Measurements from ENCODE around the gene DHRS3. TPM values are rescaled to one million over a fixed set of nuclear protein-coding genes. Genes with fewer than 3 reads are reported as not detected.

Gene DHRS3
- total and polyA plus RNA-seq, 2 of the 13 experiments (the other 11 are each of a cell fraction or from before 2014, with no cell fraction given): 48.5 to 90.5 TPM

DNA sequence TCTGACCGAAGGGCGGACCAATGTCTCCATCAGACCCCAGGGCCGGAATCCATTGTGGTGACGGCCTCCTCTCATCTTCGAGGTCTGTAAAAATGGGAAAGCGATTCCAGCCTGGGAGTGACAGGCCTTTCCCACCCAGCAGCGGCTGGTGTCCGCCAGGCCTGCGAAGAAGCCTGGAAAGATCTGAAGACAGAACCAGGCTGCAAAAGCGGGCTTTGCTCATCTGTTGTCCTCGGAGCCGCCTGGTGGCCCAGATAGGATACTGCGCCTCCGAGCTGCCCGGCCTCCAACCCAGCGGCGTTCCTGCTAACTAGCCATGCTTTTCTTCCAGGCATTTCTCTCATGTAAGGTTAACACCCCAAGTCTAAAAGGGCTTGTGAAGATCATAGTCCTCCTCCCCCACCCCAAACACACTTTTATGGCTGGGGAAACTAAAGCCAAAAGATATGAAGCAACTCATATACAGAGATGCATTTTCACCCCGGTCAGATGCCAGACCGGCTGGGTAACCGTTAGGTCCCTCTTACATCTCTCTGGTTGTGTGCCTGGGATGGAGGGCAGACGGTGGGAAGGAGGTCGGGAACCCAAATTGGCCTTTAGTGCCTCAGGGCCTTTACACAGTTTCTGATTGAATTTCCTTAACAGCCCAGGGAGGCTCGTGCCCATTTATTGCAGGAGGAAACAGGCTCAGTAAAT is 1.9 kb upstream of the DHRS3 start (continued):
- TF ChIP-seq ZBTB3 (CRISPR knock-in tag; IDR thresholded peaks at IDR 0.05; ENCODE audit: borderline replicate concordance, low read depth) (no peak), MBNL3 (CRISPR knock-in tag; conservative IDR thresholded peaks at IDR 0.05) (no peak), ZNF547 (CRISPR knock-in tag; IDR thresholded peaks at IDR 0.05) (no peak), STAG1 (CRISPR knock-in tag; IDR thresholded peaks at IDR 0.05) (peak; percentile 97), ZNF543 (CRISPR knock-in tag; IDR thresholded peaks at IDR 0.05) (peak; percentile 38; the same call in 1 of the 2 replicates), MIER3 (CRISPR knock-in tag; IDR thresholded peaks at IDR 0.05; ENCODE audit: borderline replicate concordance) (no peak), ZNF296 (CRISPR knock-in tag; conservative IDR thresholded peaks at IDR 0.05) (no peak), ZZZ3 (CRISPR knock-in tag; IDR thresholded peaks at IDR 0.05; ENCODE audit: borderline replicate concordance) (0 out of 2 replicates have a peak, but pooled peaks have one; percentile 45), ZNF781 (CRISPR knock-in tag; IDR thresholded peaks at IDR 0.05; ENCODE audit: borderline replicate concordance, not compliant biosample characterization) (no peak), ZNF138 (CRISPR knock-in tag; IDR thresholded peaks at IDR 0.05; ENCODE audit: low read depth) (no peak), BHLHE40 (IDR thresholded peaks at IDR 0.05; ENCODE audit: low read length) (no peak), SIX1 (CRISPR knock-in tag; IDR thresholded peaks at IDR 0.05; ENCODE audit: borderline replicate concordance) (no peak), FIP1L1 (IDR thresholded peaks at IDR 0.05; ENCODE audit: borderline replicate concordance, insufficient read depth, low read depth, low read length) (no peak), CHCHD3 (CRISPR knock-in tag; IDR thresholded peaks at IDR 0.05) (no peak), ZNF839 (CRISPR knock-in tag; IDR thresholded peaks at IDR 0.05; ENCODE audit: borderline replicate concordance) (no peak)
- TF ChIP-seq, protein P1, sequence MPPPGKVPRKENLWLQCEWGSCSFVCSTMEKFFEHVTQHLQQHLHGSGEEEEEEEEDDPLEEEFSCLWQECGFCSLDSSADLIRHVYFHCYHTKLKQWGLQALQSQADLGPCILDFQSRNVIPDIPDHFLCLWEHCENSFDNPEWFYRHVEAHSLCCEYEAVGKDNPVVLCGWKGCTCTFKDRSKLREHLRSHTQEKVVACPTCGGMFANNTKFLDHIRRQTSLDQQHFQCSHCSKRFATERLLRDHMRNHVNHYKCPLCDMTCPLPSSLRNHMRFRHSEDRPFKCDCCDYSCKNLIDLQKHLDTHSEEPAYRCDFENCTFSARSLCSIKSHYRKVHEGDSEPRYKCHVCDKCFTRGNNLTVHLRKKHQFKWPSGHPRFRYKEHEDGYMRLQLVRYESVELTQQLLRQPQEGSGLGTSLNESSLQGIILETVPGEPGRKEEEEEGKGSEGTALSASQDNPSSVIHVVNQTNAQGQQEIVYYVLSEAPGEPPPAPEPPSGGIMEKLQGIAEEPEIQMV (CRISPR knock-in tag; IDR thresholded peaks at IDR 0.05; ENCODE audit: low read depth): peak; percentile 65; the same call in 1 of the 2 replicates
- TF ChIP-seq, protein P2, sequence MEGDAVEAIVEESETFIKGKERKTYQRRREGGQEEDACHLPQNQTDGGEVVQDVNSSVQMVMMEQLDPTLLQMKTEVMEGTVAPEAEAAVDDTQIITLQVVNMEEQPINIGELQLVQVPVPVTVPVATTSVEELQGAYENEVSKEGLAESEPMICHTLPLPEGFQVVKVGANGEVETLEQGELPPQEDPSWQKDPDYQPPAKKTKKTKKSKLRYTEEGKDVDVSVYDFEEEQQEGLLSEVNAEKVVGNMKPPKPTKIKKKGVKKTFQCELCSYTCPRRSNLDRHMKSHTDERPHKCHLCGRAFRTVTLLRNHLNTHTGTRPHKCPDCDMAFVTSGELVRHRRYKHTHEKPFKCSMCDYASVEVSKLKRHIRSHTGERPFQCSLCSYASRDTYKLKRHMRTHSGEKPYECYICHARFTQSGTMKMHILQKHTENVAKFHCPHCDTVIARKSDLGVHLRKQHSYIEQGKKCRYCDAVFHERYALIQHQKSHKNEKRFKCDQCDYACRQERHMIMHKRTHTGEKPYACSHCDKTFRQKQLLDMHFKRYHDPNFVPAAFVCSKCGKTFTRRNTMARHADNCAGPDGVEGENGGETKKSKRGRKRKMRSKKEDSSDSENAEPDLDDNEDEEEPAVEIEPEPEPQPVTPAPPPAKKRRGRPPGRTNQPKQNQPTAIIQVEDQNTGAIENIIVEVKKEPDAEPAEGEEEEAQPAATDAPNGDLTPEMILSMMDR (CRISPR knock-in tag; IDR thresholded peaks at IDR 0.05): peak; percentile 94
- TF ChIP-seq, protein P3, sequence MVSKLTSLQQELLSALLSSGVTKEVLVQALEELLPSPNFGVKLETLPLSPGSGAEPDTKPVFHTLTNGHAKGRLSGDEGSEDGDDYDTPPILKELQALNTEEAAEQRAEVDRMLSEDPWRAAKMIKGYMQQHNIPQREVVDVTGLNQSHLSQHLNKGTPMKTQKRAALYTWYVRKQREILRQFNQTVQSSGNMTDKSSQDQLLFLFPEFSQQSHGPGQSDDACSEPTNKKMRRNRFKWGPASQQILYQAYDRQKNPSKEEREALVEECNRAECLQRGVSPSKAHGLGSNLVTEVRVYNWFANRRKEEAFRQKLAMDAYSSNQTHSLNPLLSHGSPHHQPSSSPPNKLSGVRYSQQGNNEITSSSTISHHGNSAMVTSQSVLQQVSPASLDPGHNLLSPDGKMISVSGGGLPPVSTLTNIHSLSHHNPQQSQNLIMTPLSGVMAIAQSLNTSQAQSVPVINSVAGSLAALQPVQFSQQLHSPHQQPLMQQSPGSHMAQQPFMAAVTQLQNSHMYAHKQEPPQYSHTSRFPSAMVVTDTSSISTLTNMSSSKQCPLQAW (CRISPR knock-in tag; IDR thresholded peaks at IDR 0.05): no peak
- TF ChIP-seq, protein P4, sequence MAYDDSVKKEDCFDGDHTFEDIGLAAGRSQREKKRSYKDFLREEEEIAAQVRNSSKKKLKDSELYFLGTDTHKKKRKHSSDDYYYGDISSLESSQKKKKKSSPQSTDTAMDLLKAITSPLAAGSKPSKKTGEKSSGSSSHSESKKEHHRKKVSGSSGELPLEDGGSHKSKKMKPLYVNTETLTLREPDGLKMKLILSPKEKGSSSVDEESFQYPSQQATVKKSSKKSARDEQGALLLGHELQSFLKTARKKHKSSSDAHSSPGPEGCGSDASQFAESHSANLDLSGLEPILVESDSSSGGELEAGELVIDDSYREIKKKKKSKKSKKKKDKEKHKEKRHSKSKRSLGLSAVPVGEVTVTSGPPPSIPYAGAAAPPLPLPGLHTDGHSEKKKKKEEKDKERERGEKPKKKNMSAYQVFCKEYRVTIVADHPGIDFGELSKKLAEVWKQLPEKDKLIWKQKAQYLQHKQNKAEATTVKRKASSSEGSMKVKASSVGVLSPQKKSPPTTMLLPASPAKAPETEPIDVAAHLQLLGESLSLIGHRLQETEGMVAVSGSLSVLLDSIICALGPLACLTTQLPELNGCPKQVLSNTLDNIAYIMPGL (CRISPR knock-in tag; IDR thresholded peaks at IDR 0.05; ENCODE audit: borderline replicate concordance in 1 of 2, low read depth in 1 of 2): peak; percentile 76 to 79; a peak in 2 of 4 replicates
- TF ChIP-seq, protein P5, sequence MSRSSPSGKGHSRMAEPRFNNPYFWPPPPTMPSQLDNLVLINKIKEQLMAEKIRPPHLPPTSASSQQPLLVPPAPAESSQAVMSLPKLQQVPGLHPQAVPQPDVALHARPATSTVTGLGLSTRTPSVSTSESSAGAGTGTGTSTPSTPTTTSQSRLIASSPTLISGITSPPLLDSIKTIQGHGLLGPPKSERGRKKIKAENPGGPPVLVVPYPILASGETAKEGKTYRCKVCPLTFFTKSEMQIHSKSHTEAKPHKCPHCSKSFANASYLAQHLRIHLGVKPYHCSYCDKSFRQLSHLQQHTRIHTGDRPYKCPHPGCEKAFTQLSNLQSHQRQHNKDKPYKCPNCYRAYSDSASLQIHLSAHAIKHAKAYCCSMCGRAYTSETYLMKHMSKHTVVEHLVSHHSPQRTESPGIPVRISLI (CRISPR knock-in tag; IDR thresholded peaks at IDR 0.05; ENCODE audit: borderline replicate concordance): peak; percentile 31; the same call in 1 of the 2 replicates
